ENCODE results near the gene SIGLEC6.
"Not testable (repeated sequence)": the region's sequence is repeated elsewhere in the genome, so short reads cannot be mapped to it uniquely, and the experiment has no call there.

The SIGLEC6 gene

GRCh38 chr19:51500931-51501330 lies 30.5 kb downstream of the SIGLEC6 start:
- not testable (repeated sequence) for H3K9ac ChIP-seq (ENCODE audit: low read depth in 1 of 2, low read length in 2 of 2); H3K27me3 ChIP-seq (ENCODE audit: control insufficient read depth in 1 of 2, insufficient read depth in 2 of 2, low read length in 2 of 2); H3K4me1 ChIP-seq (ENCODE audit: control insufficient read depth in 1 of 2, insufficient read depth in 2 of 2, low read length in 2 of 2); H3K4me3 ChIP-seq (ENCODE audit: low read depth in 1 of 2, low read length in 2 of 2); H3K9me3 ChIP-seq (ENCODE audit: control insufficient read depth in 1 of 2, low read length in 2 of 2); H3K36me3 ChIP-seq (ENCODE audit: control insufficient read depth in 1 of 2, insufficient read depth in 2 of 2, low read length in 2 of 2); H3K27ac ChIP-seq (ENCODE audit: low read depth, low read length)

GRCh38 chr19:51497666-51498065 lies 33.8 kb downstream of the SIGLEC6 start:
- no peak overlapping the region for H3K9ac ChIP-seq (ENCODE audit: low read depth in 1 of 2, low read length in 2 of 2)
- no peaks in the 10 kb centered on the region for H3K4me1 ChIP-seq (ENCODE audit: control insufficient read depth in 1 of 2, insufficient read depth in 2 of 2, low read length in 2 of 2)

GRCh38 chr19:51493776-51494175 lies 37.7 kb downstream of the SIGLEC6 start:
- Histone ChIP-seq H3K4me3 (ENCODE audit: low read depth in 1 of 2, low read length in 2 of 2) (no peak overlapping the region), H3K27me3 (ENCODE audit: control insufficient read depth in 1 of 2, insufficient read depth in 2 of 2, low read length in 2 of 2) (no peaks in the 10 kb centered on the region), H3K9ac (ENCODE audit: low read depth in 1 of 2, low read length in 2 of 2) (no peak overlapping the region), H3K27ac (ENCODE audit: low read depth, low read length) (no peak overlapping the region), H3K36me3 (ENCODE audit: control insufficient read depth in 1 of 2, insufficient read depth in 2 of 2, low read length in 2 of 2) (no peaks in the 10 kb centered on the region), H3K9me3 (ENCODE audit: control insufficient read depth in 1 of 2, low read length in 2 of 2) (no peaks in the 10 kb centered on the region), H3K4me1 (ENCODE audit: control insufficient read depth in 1 of 2, insufficient read depth in 2 of 2, low read length in 2 of 2) (no peaks in the 10 kb centered on the region)

More at GRCh38 chr19:51497666-51498065, 33.8 kb downstream of the SIGLEC6 start:
- H3K27ac ChIP-seq (ENCODE audit: low read depth, low read length): no peak overlapping the region
- H3K9me3 ChIP-seq (ENCODE audit: control insufficient read depth in 1 of 2, low read length in 2 of 2): no peaks in the 10 kb centered on the region
- H3K27me3 ChIP-seq (ENCODE audit: control insufficient read depth in 1 of 2, insufficient read depth in 2 of 2, low read length in 2 of 2): no peaks in the 10 kb centered on the region
- no peak overlapping the region for H3K4me3 ChIP-seq (ENCODE audit: low read depth in 1 of 2, low read length in 2 of 2)
- no peaks in the 10 kb centered on the region for H3K36me3 ChIP-seq (ENCODE audit: control insufficient read depth in 1 of 2, insufficient read depth in 2 of 2, low read length in 2 of 2)

- Histone ChIP-seq H3K9ac (ENCODE audit: low read depth in 1 of 2, low read length in 2 of 2) (no peak overlapping the region), H3K9me3 (ENCODE audit: control insufficient read depth in 1 of 2, low read length in 2 of 2) (no peaks in the 10 kb centered on the region), H3K36me3 (ENCODE audit: control insufficient read depth in 1 of 2, insufficient read depth in 2 of 2, low read length in 2 of 2) (no peaks in the 10 kb centered on the region), H3K4me1 (ENCODE audit: control insufficient read depth in 1 of 2, insufficient read depth in 2 of 2, low read length in 2 of 2) (no peaks in the 10 kb centered on the region), H3K27ac (ENCODE audit: low read depth, low read length) (no peak overlapping the region), H3K27me3 (ENCODE audit: control insufficient read depth in 1 of 2, insufficient read depth in 2 of 2, low read length in 2 of 2) (no peaks in the 10 kb centered on the region), H3K4me3 (ENCODE audit: low read depth in 1 of 2, low read length in 2 of 2) (no peak overlapping the region)
Measured at GRCh38 chr19:51491586-51491985, 39.9 kb downstream of the SIGLEC6 start.

- H3K4me3 ChIP-seq (ENCODE audit: low read depth in 1 of 2, low read length in 2 of 2): no peak overlapping the region
- no peaks in the 10 kb centered on the region for H3K27me3 ChIP-seq (ENCODE audit: control insufficient read depth in 1 of 2, insufficient read depth in 2 of 2, low read length in 2 of 2)
- H3K36me3 ChIP-seq (ENCODE audit: control insufficient read depth in 1 of 2, insufficient read depth in 2 of 2, low read length in 2 of 2): peaks cover 0 to 4% of the 10 kb centered on the region in 2 donors
- no peaks in the 10 kb centered on the region for H3K4me1 ChIP-seq (ENCODE audit: control insufficient read depth in 1 of 2, insufficient read depth in 2 of 2, low read length in 2 of 2)
- no peak overlapping the region for H3K9ac ChIP-seq (ENCODE audit: low read depth in 1 of 2, low read length in 2 of 2)
- H3K27ac ChIP-seq (ENCODE audit: low read depth, low read length): no peak overlapping the region
- no peaks in the 10 kb centered on the region for H3K9me3 ChIP-seq (ENCODE audit: control insufficient read depth in 1 of 2, low read length in 2 of 2)
Measured at GRCh38 chr19:51490676-51491075, 40.8 kb downstream of the SIGLEC6 start.

GRCh38 chr19:51489113-51489512 lies 42.4 kb downstream of the SIGLEC6 start:
- Histone ChIP-seq H3K4me1 (ENCODE audit: control insufficient read depth in 1 of 2, insufficient read depth in 2 of 2, low read length in 2 of 2) (no peaks in the 10 kb centered on the region), H3K36me3 (ENCODE audit: control insufficient read depth in 1 of 2, insufficient read depth in 2 of 2, low read length in 2 of 2) (peaks cover 0 to 13% of the 10 kb centered on the region in 2 donors), H3K9me3 (ENCODE audit: control insufficient read depth in 1 of 2, low read length in 2 of 2) (no peaks in the 10 kb centered on the region), H3K4me3 (ENCODE audit: low read depth in 1 of 2, low read length in 2 of 2) (no peak overlapping the region), H3K27me3 (ENCODE audit: control insufficient read depth in 1 of 2, insufficient read depth in 2 of 2, low read length in 2 of 2) (no peaks in the 10 kb centered on the region), H3K9ac (ENCODE audit: low read depth in 1 of 2, low read length in 2 of 2) (no peak overlapping the region), H3K27ac (ENCODE audit: low read depth, low read length) (no peak overlapping the region)

- Histone ChIP-seq H3K4me1 (ENCODE audit: control insufficient read depth in 1 of 2, insufficient read depth in 2 of 2, low read length in 2 of 2) (no peaks in the 10 kb centered on the region), H3K9me3 (ENCODE audit: control insufficient read depth in 1 of 2, low read length in 2 of 2) (no peaks in the 10 kb centered on the region), H3K27ac (ENCODE audit: low read depth, low read length) (no peak overlapping the region), H3K27me3 (ENCODE audit: control insufficient read depth in 1 of 2, insufficient read depth in 2 of 2, low read length in 2 of 2) (no peaks in the 10 kb centered on the region), H3K36me3 (ENCODE audit: control insufficient read depth in 1 of 2, insufficient read depth in 2 of 2, low read length in 2 of 2) (peaks cover 0 to 19% of the 10 kb centered on the region in 2 donors), H3K9ac (ENCODE audit: low read depth in 1 of 2, low read length in 2 of 2) (no peak overlapping the region), H3K4me3 (ENCODE audit: low read depth in 1 of 2, low read length in 2 of 2) (no peak overlapping the region)
Measured at GRCh38 chr19:51488491-51488890, 43.0 kb downstream of the SIGLEC6 start.

- Histone ChIP-seq H3K27me3 (ENCODE audit: control insufficient read depth in 1 of 2, insufficient read depth in 2 of 2, low read length in 2 of 2) (no peaks in the 10 kb centered on the region), H3K4me1 (ENCODE audit: control insufficient read depth in 1 of 2, insufficient read depth in 2 of 2, low read length in 2 of 2) (no peaks in the 10 kb centered on the region), H3K4me3 (ENCODE audit: low read depth in 1 of 2, low read length in 2 of 2) (no peak overlapping the region), H3K27ac (ENCODE audit: low read depth, low read length) (no peak overlapping the region), H3K36me3 (ENCODE audit: control insufficient read depth in 1 of 2, insufficient read depth in 2 of 2, low read length in 2 of 2) (peaks cover 0 to 24% of the 10 kb centered on the region in 2 donors), H3K9ac (ENCODE audit: low read depth in 1 of 2, low read length in 2 of 2) (no peak overlapping the region), H3K9me3 (ENCODE audit: control insufficient read depth in 1 of 2, low read length in 2 of 2) (no peaks in the 10 kb centered on the region)
Measured at GRCh38 chr19:51485960-51486660, 45.4 kb downstream of the SIGLEC6 start.

GRCh38 chr19:51480590-51480989 lies 50.9 kb downstream of the SIGLEC6 start:
- H3K27ac ChIP-seq (ENCODE audit: low read depth, low read length): no peak overlapping the region
- peaks cover 2 to 16% of the 10 kb centered on the region in 2 donors for H3K4me1 ChIP-seq (ENCODE audit: control insufficient read depth in 1 of 2, insufficient read depth in 2 of 2, low read length in 2 of 2)
- no peaks in the 10 kb centered on the region for H3K27me3 ChIP-seq (ENCODE audit: control insufficient read depth in 1 of 2, insufficient read depth in 2 of 2, low read length in 2 of 2)
- no peak overlapping the region for H3K9ac ChIP-seq (ENCODE audit: low read depth in 1 of 2, low read length in 2 of 2)
- H3K9me3 ChIP-seq (ENCODE audit: control insufficient read depth in 1 of 2, low read length in 2 of 2): no peaks in the 10 kb centered on the region
- peaks cover 0 to 22% of the 10 kb centered on the region in 2 donors for H3K36me3 ChIP-seq (ENCODE audit: control insufficient read depth in 1 of 2, insufficient read depth in 2 of 2, low read length in 2 of 2)
- peak overlapping the region; percentile 43 to 70 for H3K4me3 ChIP-seq (ENCODE audit: low read depth in 1 of 2, low read length in 2 of 2)

GRCh38 chr19:51479531-51480331 lies 51.7 kb downstream of the SIGLEC6 start:
- peak overlapping the region in 1 of 2 donors; percentile 68 for H3K9ac ChIP-seq (ENCODE audit: low read depth in 1 of 2, low read length in 2 of 2)
- peaks cover 0 to 17% of the 10 kb centered on the region in 2 donors for H3K36me3 ChIP-seq (ENCODE audit: control insufficient read depth in 1 of 2, insufficient read depth in 2 of 2, low read length in 2 of 2)
- H3K27ac ChIP-seq (ENCODE audit: low read depth, low read length): no peak overlapping the region
- no peaks in the 10 kb centered on the region for H3K9me3 ChIP-seq (ENCODE audit: control insufficient read depth in 1 of 2, low read length in 2 of 2)
- no peaks in the 10 kb centered on the region for H3K27me3 ChIP-seq (ENCODE audit: control insufficient read depth in 1 of 2, insufficient read depth in 2 of 2, low read length in 2 of 2)
- peak overlapping the region; percentile 66 to 70 for H3K4me3 ChIP-seq (ENCODE audit: low read depth in 1 of 2, low read length in 2 of 2)
- H3K4me1 ChIP-seq (ENCODE audit: control insufficient read depth in 1 of 2, insufficient read depth in 2 of 2, low read length in 2 of 2): peaks cover 6 to 19% of the 10 kb centered on the region in 2 donors

Data from duodenal mucosa (tissue), 2 donors.